HEK293T (cell line): ENCODE data around the gene CD200R1.

Experiments
- CTCF ChIA-PET: fragments of 350-600 bp; formaldehyde crosslinking; extraction: SDS; loops from one replicate; lab custom pipeline; 2021; ENCODE audit warnings: antibody characterized with exemption, inconsistent platforms; lab: Yijun Ruan, JAX
- POLR2A ChIA-PET: fragments of 350-600 bp; formaldehyde crosslinking; extraction: SDS; loops from one replicate; lab custom pipeline; 2020; ENCODE audit warnings: antibody characterized with exemption, inconsistent platforms; lab: Yijun Ruan, JAX
- DNase-seq: peaks from one replicate; pipeline ENCODE4 v3.0.0; 2012; ENCODE audit warnings: mixed read lengths; ENCODE audit errors: extremely low spot score
- ARNT ChIP-seq: fragments of 450-650 bp; IDR thresholded peaks from 2 replicates; pipeline ENCODE4 v1.6.1; 2017; ENCODE audit warnings: mild to moderate bottlenecking
- BHLHE40 ChIP-seq: fragments of 450-650 bp; IDR thresholded peaks from 2 replicates; pipeline ENCODE4 v1.6.1; 2016; ENCODE audit warnings: mild to moderate bottlenecking, moderate library complexity, borderline replicate concordance
- CTBP1 ChIP-seq: fragments of 450-650 bp; IDR thresholded peaks from 2 replicates; pipeline ENCODE4 v1.6.1; 2016; ENCODE audit warnings: borderline replicate concordance
- ELF4 ChIP-seq: fragments of 450-650 bp; IDR thresholded peaks from 2 replicates; pipeline ENCODE4 v1.6.1; 2017; ENCODE audit warnings: antibody characterized with exemption
- FOXA1 ChIP-seq: fragments of 450-650 bp; IDR thresholded peaks from 2 replicates; pipeline ENCODE4 v1.6.1; 2016; ENCODE audit warnings: mild to moderate bottlenecking
- FOXK2 ChIP-seq: fragments of 450-650 bp; IDR thresholded peaks from 2 replicates; pipeline ENCODE4 v1.6.1; 2016; ENCODE audit warnings: mild to moderate bottlenecking
- FOXM1 ChIP-seq: fragments of 450-650 bp; IDR thresholded peaks from 2 replicates; pipeline ENCODE4 v1.6.1; 2017; ENCODE audit warnings: mild to moderate bottlenecking, borderline replicate concordance
- HDGF ChIP-seq: fragments of 450-650 bp; IDR thresholded peaks from 2 replicates; pipeline ENCODE4 v1.6.1; 2017; ENCODE audit warnings: antibody characterized with exemption, borderline replicate concordance
- L3MBTL2 ChIP-seq: fragments of 450-650 bp; conservative IDR thresholded peaks from 2 replicates; pipeline ENCODE4 v1.6.1; 2016; ENCODE audit warnings: mild to moderate bottlenecking
- LEF1 ChIP-seq: fragments of 450-650 bp; IDR thresholded peaks from 2 replicates; pipeline ENCODE4 v1.6.1; 2017; ENCODE audit warnings: mild to moderate bottlenecking, borderline replicate concordance
- NFRKB ChIP-seq: fragments of 450-650 bp; IDR thresholded peaks from 2 replicates; pipeline ENCODE4 v1.6.1; 2016; ENCODE audit warnings: mild to moderate bottlenecking, moderate library complexity
- SP1 ChIP-seq: fragments of 450-650 bp; IDR thresholded peaks from 2 replicates; pipeline ENCODE4 v1.6.1; 2017
- SUZ12 ChIP-seq: fragments of 450-650 bp; IDR thresholded peaks from 2 replicates; pipeline ENCODE4 v1.6.1; 2016; ENCODE audit warnings: mild to moderate bottlenecking
- TARDBP ChIP-seq: fragments of 450-650 bp; IDR thresholded peaks from 2 replicates; pipeline ENCODE4 v1.6.1; 2016
- ZNF384 ChIP-seq: fragments of 450-650 bp; IDR thresholded peaks from 2 replicates; pipeline ENCODE4 v1.6.1; 2016
- TF ChIP-seq, protein P1 (sequence below): fragments of 450-650 bp; IDR thresholded peaks from 2 replicates; pipeline ENCODE4 v1.6.1; 2016

Gene CD200R1

DNA sequence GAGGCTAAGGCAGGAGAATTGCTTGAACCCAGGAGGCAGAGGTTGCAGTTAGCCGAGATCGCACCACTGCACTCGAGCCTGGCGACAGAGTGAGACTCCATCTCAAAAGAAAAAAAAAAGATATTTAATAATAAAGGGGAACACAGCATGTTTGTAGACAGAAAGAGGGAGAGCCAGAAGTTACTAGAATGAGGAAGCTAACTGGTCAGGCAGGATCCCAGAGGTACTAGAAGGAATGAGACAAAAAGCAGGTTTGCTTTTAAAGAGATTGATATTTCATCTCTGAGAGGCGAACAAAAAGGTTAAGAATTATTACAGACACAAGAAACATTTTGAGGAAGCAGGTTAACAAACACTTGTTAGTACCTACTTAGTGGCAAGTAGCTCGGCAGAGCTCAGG lies 9.2 kb downstream of the CD200R1 start:
- ChIA-PET POLR2A (no interaction called here), CTCF (no interaction called here)
- TF ChIP-seq ARNT (no peak), LEF1 (no peak), ELF4 (no peak), BHLHE40 (no peak), HDGF (no peak), FOXK2 (no peak), ZNF384 (no peak), SUZ12 (no peak), FOXM1 (no peak), CTBP1 (no peak), SP1 (no peak), NFRKB (no peak), FOXA1 (no peak), TARDBP (no peak), L3MBTL2 (no peak)
- TF ChIP-seq, protein P1, sequence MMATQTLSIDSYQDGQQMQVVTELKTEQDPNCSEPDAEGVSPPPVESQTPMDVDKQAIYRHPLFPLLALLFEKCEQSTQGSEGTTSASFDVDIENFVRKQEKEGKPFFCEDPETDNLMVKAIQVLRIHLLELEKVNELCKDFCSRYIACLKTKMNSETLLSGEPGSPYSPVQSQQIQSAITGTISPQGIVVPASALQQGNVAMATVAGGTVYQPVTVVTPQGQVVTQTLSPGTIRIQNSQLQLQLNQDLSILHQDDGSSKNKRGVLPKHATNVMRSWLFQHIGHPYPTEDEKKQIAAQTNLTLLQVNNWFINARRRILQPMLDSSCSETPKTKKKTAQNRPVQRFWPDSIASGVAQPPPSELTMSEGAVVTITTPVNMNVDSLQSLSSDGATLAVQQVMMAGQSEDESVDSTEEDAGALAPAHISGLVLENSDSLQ, result no peak
- no peak for DNase-seq

- DNase-seq, result no peak
- no peak for TF ChIP-seq FOXM1
- no peak for TF ChIP-seq FOXA1
- no peak for TF ChIP-seq SUZ12
- no peak for TF ChIP-seq TARDBP
- TF ChIP-seq NFRKB, result no peak
- ChIA-PET CTCF (no interaction called here), POLR2A (no interaction called here)
Measured at GRCh38 chr3:112963683-112964082, 11.2 kb downstream of the CD200R1 start.

- ChIA-PET POLR2A (no interaction called here), CTCF (no interaction called here)
- no peak for DNase-seq
- TF ChIP-seq FOXM1 (no peak), HDGF (no peak), ZNF384 (no peak), NFRKB (no peak), LEF1 (no peak)
- TF ChIP-seq, protein P1, result no peak
Measured at GRCh38 chr3:112958811-112959560, 15.9 kb downstream of the CD200R1 start.

DNA sequence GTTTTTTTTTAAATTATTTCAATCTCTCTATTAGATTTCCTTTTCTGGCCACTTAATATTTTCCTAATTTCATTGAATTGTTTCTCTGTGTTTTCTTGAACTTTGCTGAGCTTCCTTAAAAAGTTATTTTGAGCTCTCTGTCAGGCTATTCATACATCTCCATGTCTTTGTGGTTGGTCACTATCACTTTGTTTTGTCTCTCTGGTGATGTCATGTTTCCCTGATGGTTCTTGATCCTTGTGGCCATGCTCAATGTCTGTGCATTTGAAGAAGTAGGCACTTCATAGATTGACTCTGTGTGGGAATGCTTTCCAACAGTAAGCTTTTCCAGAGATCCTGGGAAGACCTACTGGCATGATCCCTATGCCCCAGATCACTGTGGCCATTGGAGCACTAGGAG lies 18.6 kb downstream of the CD200R1 start:
- ChIA-PET POLR2A (no interaction called here), CTCF (no interaction called here)
- no peak for DNase-seq
- TF ChIP-seq, protein P1, result no peak
- TF ChIP-seq L3MBTL2 (no peak), FOXK2 (no peak), HDGF (no peak), TARDBP (no peak), ZNF384 (no peak), LEF1 (no peak), SUZ12 (no peak), NFRKB (no peak), ELF4 (no peak), CTBP1 (no peak), FOXM1 (no peak), ARNT (no peak), FOXA1 (no peak), BHLHE40 (no peak), SP1 (no peak)

- POLR2A ChIA-PET, result no interaction called here
- no peak for DNase-seq
- TF ChIP-seq FOXM1 (no peak), ELF4 (no peak), HDGF (no peak), BHLHE40 (no peak), FOXK2 (no peak), LEF1 (no peak), SUZ12 (no peak), TARDBP (no peak), CTBP1 (no peak), FOXA1 (no peak), L3MBTL2 (no peak), ZNF384 (no peak), NFRKB (no peak), ARNT (no peak), SP1 (no peak)
- TF ChIP-seq, protein P1, result no peak
- CTCF ChIA-PET, result interaction anchor here (0.5 to 0.6 kb wide), 2 partner anchors 35 to 240 kb away, joined by 3 to 4 read pairs; no protein-coding TSS in a partner anchor
Measured at GRCh38 chr3:112948346-112948838, 26.5 kb downstream of the CD200R1 start.
